Large intestine (tissue), 3 donors: Measurements from ENCODE around the gene SAP30L. TPM values are rescaled to one million over a fixed set of nuclear protein-coding genes. Genes with fewer than 3 reads are reported as not detected.

ENCODE experiments used
- DNase-seq, 2 donors: peaks; one replicate each; pipeline versions ENCODE4 v3.0.0 to v3.0.0-alpha.2; 2013
- H3K27ac ChIP-seq: one replicate; pipeline ENCODE4 v1.5.1; 2013; ENCODE audit warnings: low read length
- H3K27me3 ChIP-seq: 2 replicates; pipeline ENCODE4 v1.6.1; 2013; ENCODE audit warnings: low read length; ENCODE audit not compliant: control insufficient read depth, insufficient read depth
- H3K36me3 ChIP-seq: 2 replicates; pipeline ENCODE4 v1.6.1; 2013; ENCODE audit warnings: low read length; ENCODE audit not compliant: control insufficient read depth, insufficient read depth
- H3K4me1 ChIP-seq: one replicate; pipeline ENCODE4 v1.6.1; 2013; ENCODE audit warnings: low read length; ENCODE audit not compliant: control insufficient read depth, insufficient read depth
- H3K4me3 ChIP-seq: one replicate; pipeline ENCODE4 v1.5.1; 2013; ENCODE audit warnings: low read length
- H3K9me3 ChIP-seq: one replicate; pipeline ENCODE4 v1.6.1; 2013; ENCODE audit warnings: mild to moderate bottlenecking, low read depth, low read length, moderate library complexity; ENCODE audit not compliant: control insufficient read depth
- WGBS: methylation state at CpG from one replicate; pipeline ENCODE4 v1.1.5; 2013; ENCODE audit warnings: low lambda C conversion rate; ENCODE audit not compliant: insufficient coverage; 5-methylcytosine and 5-hydroxymethylcytosine counted together
- polyA plus RNA-seq: library from polyadenylated mRNA; unstranded; fragments of 120-200 nt; gene quantifications from one replicate; pipeline ENCODE4 v1.2.1, GENCODE V29; 2013

The SAP30L gene
- polyA plus RNA-seq, 1 donor = 39.2 TPM

DNA sequence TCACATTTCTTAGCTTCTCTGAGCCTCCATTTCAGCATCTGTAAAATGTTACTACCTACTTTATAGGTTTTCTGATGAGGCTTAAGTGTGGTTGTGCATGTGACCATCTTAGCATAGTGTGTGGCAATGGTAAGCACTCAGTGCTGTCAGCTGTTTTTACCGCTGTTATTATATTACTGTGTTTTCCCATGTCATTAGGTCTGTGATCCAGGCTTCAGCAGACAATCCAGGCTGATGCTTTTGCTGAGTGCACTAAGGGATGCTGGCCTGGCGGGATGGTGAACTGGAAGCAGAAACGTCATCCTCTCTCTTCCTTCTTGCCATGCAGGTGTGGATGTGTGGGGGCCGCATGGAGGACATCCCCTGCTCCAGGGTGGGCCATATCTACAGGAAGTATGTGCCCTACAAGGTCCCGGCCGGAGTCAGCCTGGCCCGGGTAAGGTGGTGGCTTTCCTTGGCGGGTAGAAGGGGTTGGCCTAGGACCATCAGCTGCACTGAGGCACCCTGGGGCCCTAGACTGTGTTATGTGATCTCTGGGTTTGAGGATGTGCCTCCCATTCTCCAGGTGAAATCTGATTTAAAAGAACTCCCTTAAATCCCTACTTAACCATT lies 41.9 kb upstream of the SAP30L start:
- DNase-seq = no peak
- WGBS = no CpG with 5 or more reads among the region's 8 CpGs
- H3K9me3 ChIP-seq = no peaks in the 10 kb centered on the region

DNA sequence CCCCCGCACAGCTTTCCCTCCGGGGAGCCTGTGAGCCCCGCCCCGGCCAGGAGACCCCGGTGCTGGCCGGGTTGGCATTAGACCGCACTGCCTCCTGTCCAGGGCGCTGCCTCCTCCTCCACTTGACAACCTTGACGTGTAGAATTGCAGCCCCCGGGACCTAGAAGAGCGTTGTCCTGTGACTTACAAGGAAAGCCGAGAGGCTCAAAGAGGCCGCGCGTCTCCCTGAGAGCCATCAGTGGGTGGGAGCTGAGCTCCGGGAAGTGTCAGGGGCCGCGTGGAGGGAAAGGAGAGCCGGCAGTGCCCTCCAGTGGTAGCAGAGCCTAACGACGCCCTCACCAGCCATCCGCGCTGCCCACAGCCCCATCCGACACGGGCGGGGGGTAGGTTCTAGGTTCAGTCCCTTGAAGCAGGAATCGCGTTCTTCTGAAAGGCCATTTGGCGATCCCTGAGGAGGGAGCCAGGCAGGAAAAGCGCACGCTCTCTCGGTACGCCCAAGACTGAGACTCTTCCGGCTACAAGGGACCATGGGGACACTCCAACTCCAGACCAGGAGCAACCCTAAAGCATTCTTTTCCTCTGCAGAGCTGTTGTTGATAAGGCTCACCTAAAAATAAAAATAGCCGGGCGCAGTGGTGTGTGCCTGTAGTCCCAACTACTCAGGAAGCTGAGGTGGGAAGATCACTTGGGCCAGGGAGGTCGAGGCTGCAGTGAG lies 40.6 kb upstream of the SAP30L start:
- Histone ChIP-seq H3K4me1 (peaks cover 5% of the 10 kb centered on the region), H3K27me3 (no peaks in the 10 kb centered on the region), H3K27ac (no peak overlapping the region), H3K9me3 (no peaks in the 10 kb centered on the region), H3K36me3 (peaks cover 2% of the 10 kb centered on the region), H3K4me3 (peak overlapping the region; percentile 39)
- peak; percentile 61 to 70 for DNase-seq
- no CpG with 5 or more reads among the region's 37 CpGs for whole genome bisulfite sequencing

More for the DNA sequence above, 41.9 kb upstream of the SAP30L start:
- H3K27me3 ChIP-seq = no peaks in the 10 kb centered on the region
- no peaks in the 10 kb centered on the region for H3K36me3 ChIP-seq
- H3K4me1 ChIP-seq = peaks cover 5% of the 10 kb centered on the region
- H3K27ac ChIP-seq = no peak overlapping the region
- no peak overlapping the region for H3K4me3 ChIP-seq

DNA sequence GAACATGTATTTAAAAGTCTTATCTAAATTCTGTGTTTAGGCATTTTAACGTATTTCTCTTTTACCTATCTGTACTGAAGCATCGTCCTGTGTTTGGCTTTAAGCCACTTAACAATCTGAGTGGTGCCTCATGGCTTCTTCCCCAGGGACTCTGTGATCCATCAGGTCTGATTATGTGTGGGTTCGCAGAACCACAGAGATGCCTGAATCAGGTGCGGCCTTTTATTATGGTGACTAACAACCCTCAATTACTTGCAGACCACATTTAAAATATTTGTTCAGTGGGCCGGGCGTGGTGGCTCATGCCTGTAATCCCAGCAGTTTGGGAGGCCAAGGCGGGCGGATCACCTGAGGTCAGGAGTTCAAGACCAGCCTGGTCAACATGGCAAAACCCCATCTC lies 39.6 kb upstream of the SAP30L start:
- no peak for DNase-seq
- no peaks in the 10 kb centered on the region for H3K9me3 ChIP-seq

DNA sequence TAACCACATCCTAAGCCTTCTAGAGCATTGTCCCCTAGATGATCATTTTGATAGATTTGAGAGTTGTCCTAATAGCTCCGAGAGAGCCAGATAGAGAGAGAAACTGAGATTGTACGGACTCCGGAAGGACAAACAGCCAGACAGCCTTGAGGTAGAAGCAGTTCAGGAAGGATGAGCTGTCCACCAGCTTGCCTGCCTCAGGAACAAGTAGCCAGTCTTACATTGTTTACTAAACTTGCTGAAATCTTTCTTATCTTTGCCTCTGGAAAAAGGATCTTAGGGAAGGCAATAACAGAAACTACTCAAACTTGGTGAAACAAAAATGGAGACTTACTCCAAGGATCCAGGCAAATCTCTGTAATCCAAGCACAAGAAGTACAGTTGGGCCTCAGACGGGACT lies 39.0 kb upstream of the SAP30L start:
- peaks cover 11% of the 10 kb centered on the region for H3K36me3 ChIP-seq
- DNase-seq = no peak
- no peaks in the 10 kb centered on the region for H3K9me3 ChIP-seq
- no peaks in the 10 kb centered on the region for H3K27me3 ChIP-seq
- peaks cover 5% of the 10 kb centered on the region for H3K4me1 ChIP-seq
- H3K4me3 ChIP-seq = no peak overlapping the region
- H3K27ac ChIP-seq = no peak overlapping the region
- WGBS = no CpG with 5 or more reads among the region's 4 CpGs

More for the DNA sequence above, 39.6 kb upstream of the SAP30L start:
- no peaks in the 10 kb centered on the region for H3K27me3 ChIP-seq
- H3K27ac ChIP-seq = no peak overlapping the region
- 80% methylated on average over 1 of the region's 8 CpGs for WGBS
- peaks cover 6% of the 10 kb centered on the region for H3K36me3 ChIP-seq
- H3K4me1 ChIP-seq = peaks cover 5% of the 10 kb centered on the region
- H3K4me3 ChIP-seq = no peak overlapping the region

DNA sequence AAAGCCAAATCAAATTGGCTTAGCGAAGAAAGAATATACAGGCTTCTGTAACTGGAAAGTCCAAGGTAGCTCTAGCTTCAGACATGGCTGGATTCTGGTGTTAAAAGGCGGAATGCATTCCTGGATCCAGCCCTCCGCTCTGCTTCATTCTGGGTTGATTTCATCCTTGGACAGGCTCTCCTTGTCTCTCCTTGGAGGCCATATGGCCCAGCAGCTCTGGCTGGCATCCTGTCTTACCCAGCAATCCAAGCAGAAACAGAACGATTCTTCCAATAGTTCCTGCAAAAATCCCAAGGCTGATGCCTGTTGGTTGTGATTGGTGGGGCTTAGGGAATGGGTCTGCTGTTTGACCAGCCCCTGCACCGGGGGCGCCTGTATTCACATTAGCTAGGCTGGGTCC lies 37.0 kb upstream of the SAP30L start:
- H3K27me3 ChIP-seq = no peaks in the 10 kb centered on the region
- no CpG with 5 or more reads among the region's 6 CpGs for WGBS
- no peak for DNase-seq
- H3K4me3 ChIP-seq = no peak overlapping the region
- H3K36me3 ChIP-seq = peaks cover 18% of the 10 kb centered on the region
- peaks cover 5% of the 10 kb centered on the region for H3K4me1 ChIP-seq
- H3K9me3 ChIP-seq = no peaks in the 10 kb centered on the region
- H3K27ac ChIP-seq = no peak overlapping the region

DNA sequence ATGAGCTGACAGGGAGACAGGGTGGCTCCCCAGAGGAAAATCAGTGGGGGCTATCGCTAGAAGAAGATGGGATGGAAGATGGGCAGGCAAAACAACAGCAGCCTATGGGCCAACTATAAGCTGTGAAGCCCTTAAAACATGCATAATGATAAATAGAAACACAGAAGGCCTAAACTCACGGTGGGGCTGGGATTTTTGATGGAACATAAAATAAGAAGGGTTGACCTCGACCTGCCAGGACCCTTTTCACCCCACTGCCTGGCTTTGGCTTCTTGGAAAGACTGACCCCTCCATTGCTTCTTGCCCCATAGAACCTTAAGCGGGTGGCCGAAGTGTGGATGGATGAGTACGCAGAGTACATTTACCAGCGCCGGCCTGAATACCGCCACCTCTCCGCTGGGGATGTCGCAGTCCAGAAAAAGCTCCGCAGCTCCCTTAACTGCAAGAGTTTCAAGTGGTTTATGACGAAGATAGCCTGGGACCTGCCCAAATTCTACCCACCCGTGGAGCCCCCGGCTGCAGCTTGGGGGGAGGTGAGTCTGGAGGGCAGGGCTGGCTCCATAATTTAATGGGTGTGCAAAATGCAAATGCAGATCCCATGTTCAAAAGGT lies 36.5 kb upstream of the SAP30L start:
- Histone ChIP-seq H3K4me3 (no peak overlapping the region), H3K27ac (no peak overlapping the region), H3K4me1 (peaks cover 5% of the 10 kb centered on the region), H3K27me3 (no peaks in the 10 kb centered on the region), H3K36me3 (peaks cover 18% of the 10 kb centered on the region), H3K9me3 (no peaks in the 10 kb centered on the region)
- DNase-seq = no peak
- WGBS = no CpG with 5 or more reads among the region's 15 CpGs

DNA sequence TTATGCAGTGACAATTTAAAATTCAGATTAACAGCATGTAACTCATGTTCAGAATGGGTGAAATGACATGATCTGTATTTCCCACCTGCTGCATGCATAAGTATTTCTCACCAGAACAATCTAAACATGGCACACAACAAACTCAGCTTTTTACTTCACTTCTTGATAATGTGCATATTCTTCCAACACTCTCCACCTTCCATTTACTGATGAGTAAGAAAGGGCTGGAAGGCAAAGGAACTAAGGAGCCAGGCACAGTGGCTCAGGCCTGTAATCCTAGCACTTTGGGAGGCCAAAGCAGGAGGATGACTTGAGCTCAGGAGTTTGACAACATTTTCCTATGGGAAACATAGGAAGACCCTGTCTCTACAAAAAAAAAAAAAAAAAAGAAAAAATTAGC lies 35.8 kb upstream of the SAP30L start:
- DNase-seq = no peak
- peaks cover 3% of the 10 kb centered on the region for H3K4me1 ChIP-seq

DNA sequence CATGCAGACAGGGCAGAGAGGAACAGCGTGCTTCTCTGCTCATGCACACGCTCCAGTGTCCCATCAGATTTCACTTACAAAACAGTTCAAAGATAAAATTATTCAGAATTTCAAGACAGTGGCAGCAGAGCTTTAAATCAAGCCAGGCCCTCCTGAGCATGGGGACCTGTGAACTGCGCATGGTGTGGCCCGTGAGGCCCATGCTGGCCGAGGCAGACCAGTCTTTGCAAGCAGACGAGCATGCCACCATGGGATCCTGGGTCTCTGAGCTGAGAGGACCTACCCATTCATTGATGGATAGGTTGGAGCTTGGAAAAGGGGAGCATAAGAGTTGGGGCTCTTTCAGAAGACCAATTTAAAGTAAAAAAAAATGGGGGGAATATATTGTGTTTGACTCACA lies 35.0 kb upstream of the SAP30L start:
- no peaks in the 10 kb centered on the region for H3K9me3 ChIP-seq
- H3K27ac ChIP-seq = no peak overlapping the region
- H3K36me3 ChIP-seq = peaks cover 20% of the 10 kb centered on the region
- DNase-seq = no peak
- no peaks in the 10 kb centered on the region for H3K4me1 ChIP-seq
- no CpG with 5 or more reads among the region's 6 CpGs for WGBS
- H3K4me3 ChIP-seq = no peak overlapping the region
- H3K27me3 ChIP-seq = no peaks in the 10 kb centered on the region

More for the DNA sequence above, 35.8 kb upstream of the SAP30L start:
- Histone ChIP-seq H3K27ac (no peak overlapping the region), H3K27me3 (no peaks in the 10 kb centered on the region), H3K4me3 (no peak overlapping the region), H3K36me3 (peaks cover 18% of the 10 kb centered on the region), H3K9me3 (no peaks in the 10 kb centered on the region)

DNA sequence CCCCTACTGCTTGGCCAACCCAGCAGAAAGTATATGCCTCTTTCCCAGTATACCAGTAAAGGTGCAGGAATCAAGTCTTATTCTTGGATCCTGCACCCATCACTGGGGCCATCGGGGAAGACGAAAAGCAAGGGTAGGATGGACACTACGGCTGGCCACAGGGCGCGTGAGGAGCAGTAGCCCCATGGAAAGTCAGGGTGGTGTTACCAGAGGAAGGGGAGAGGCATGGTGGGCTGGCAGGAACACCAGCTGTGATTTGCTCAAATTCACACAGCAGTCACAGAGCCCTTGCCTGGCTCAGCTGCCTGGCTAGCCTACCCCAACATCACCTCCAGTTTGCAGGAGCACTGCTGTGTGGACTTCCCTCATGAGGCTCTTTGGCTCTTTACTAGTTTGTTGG lies 34.5 kb upstream of the SAP30L start:
- Histone ChIP-seq H3K27ac (no peak overlapping the region), H3K27me3 (no peaks in the 10 kb centered on the region), H3K36me3 (peaks cover 22% of the 10 kb centered on the region), H3K4me3 (no peak overlapping the region), H3K9me3 (no peaks in the 10 kb centered on the region), H3K4me1 (no peaks in the 10 kb centered on the region)
- WGBS = no CpG with 5 or more reads among the region's 5 CpGs
- DNase-seq = no peak

DNA sequence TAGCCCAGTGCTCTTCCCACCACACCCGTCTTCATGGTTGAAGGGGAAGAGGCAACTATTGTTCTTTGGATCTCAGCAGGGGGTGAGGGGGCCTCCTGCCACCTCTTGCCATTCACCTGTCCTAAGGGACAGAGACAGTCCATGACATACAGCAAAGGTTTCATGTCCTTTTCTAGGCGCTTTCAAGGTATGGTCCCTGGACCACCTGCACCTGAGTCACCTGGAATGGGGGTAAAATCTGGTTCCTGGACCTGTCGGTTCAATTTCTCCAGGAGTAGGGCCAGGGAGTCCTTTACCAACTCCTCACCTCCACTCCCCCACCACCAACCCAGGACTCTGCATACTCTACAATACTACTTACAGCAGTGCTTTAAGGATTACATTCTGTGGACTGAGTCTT lies 33.5 kb upstream of the SAP30L start:
- no peak overlapping the region for H3K4me3 ChIP-seq
- H3K27ac ChIP-seq = no peak overlapping the region
- H3K36me3 ChIP-seq = peaks cover 26% of the 10 kb centered on the region
- no peaks in the 10 kb centered on the region for H3K27me3 ChIP-seq
- H3K9me3 ChIP-seq = no peaks in the 10 kb centered on the region
- H3K4me1 ChIP-seq = peaks cover under 1% of the 10 kb centered on the region
- DNase-seq = no peak
- no CpG with 5 or more reads among the region's 3 CpGs for WGBS
